Muscle layer of colon (tissue), 2 donors: ENCODE results near the gene ZNF565.

Experiments used
- H3K27ac ChIP-seq: one replicate; pipeline ENCODE4 v1.7.0; 2013; ENCODE audit warnings: low read depth, mild to moderate bottlenecking, low read length, moderate library complexity
- H3K27me3 ChIP-seq, 2 donors: one replicate each; pipeline ENCODE4 v1.7.0; 2013; ENCODE audit warnings: low read length in 2 of 2, mild to moderate bottlenecking in 2 of 2; ENCODE audit not compliant: insufficient read depth in 2 of 2, control insufficient read depth in 1 of 2
- H3K36me3 ChIP-seq: one replicate; pipeline ENCODE4 v1.7.0; 2013; ENCODE audit warnings: mild to moderate bottlenecking, low read length; ENCODE audit not compliant: insufficient read depth
- H3K4me1 ChIP-seq: one replicate; pipeline ENCODE4 v1.7.0; 2013; ENCODE audit warnings: mild to moderate bottlenecking, low read length; ENCODE audit not compliant: insufficient read depth
- H3K4me3 ChIP-seq, 2 donors: one replicate each; pipeline ENCODE4 v1.7.0; 2013; ENCODE audit warnings: low read length in 2 of 2, low read depth in 1 of 2, mild to moderate bottlenecking in 1 of 2, moderate library complexity in 1 of 2
- H3K9ac ChIP-seq: one replicate; pipeline ENCODE4 v1.7.0; 2013; ENCODE audit warnings: low read length
- H3K9me3 ChIP-seq: one replicate; pipeline ENCODE4 v1.7.0; 2013; ENCODE audit warnings: mild to moderate bottlenecking, low read length
- donor health status: abdominal sarcoma.
- donor health status: Adenocarcinoma of cecum.

The ZNF565 gene

DNA sequence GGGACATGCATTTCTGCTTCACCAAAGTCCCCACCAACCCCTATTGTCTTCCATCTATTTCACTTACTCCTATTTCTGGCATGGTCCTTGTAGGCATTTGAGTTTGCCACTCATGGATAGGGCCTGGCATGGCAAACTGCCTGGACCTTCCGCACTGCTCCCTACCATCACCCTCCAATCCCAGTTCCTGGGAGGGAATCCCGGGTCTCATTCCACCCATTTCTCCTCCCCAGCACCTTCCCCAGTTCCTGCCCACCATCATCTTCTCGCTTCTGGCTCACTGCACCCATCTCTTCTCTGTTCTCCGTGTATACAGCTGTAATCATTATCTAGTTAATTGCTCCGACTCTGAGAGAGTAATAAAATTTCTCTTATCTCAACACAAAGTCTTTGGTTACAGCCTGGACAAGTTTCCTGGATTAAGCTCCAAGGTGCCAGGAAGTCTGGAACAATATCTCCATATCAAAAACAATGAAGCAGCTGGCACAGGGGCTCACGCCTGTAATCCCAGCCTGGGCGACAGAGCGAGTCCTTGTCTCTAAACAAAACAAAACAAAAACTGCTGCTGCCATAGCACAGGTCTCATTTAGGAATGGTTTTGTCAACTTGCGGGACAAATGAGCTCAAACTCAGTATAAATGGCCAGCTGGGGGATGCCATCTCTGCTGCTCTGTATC is 45.2 kb downstream of the ZNF565 start:
- Histone ChIP-seq H3K27me3 (no peaks in the 10 kb centered on the region), H3K9me3 (no peaks in the 10 kb centered on the region), H3K36me3 (no peaks in the 10 kb centered on the region), H3K4me3 (no peak overlapping the region), H3K9ac (no peak overlapping the region), H3K27ac (no peak overlapping the region), H3K4me1 (no peaks in the 10 kb centered on the region)

DNA sequence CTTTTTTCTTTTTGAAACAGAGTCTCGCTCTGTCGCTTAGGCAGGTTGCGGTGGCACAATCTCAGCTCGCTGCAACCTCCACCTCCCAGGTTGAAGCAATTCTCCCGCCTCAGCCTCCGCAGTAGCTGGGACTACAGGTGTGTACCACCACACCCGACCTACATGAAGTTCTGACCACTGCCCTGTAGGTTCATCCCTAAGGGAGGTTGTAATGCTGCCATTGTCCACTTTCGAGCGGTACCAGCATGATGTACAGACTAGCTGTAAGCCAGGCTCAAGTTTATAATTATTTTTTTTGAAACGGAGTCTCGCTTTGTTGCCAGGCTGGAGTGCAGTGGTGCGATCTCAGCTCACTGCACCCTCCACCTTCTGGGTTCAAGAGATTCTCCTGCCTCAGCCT is 50.7 kb downstream of the ZNF565 start:
- H3K36me3 ChIP-seq = no peaks in the 10 kb centered on the region
- no peaks in the 10 kb centered on the region for H3K27me3 ChIP-seq
- no peak overlapping the region for H3K27ac ChIP-seq
- H3K9me3 ChIP-seq = no peaks in the 10 kb centered on the region
- no peak overlapping the region for H3K4me3 ChIP-seq
- H3K9ac ChIP-seq = no peak overlapping the region
- no peaks in the 10 kb centered on the region for H3K4me1 ChIP-seq

- H3K9ac ChIP-seq = no peak overlapping the region
- no peak overlapping the region for H3K27ac ChIP-seq
- no peaks in the 10 kb centered on the region for H3K9me3 ChIP-seq
Measured at GRCh38 chr19:36160821-36161596, 53.5 kb downstream of the ZNF565 start.

DNA sequence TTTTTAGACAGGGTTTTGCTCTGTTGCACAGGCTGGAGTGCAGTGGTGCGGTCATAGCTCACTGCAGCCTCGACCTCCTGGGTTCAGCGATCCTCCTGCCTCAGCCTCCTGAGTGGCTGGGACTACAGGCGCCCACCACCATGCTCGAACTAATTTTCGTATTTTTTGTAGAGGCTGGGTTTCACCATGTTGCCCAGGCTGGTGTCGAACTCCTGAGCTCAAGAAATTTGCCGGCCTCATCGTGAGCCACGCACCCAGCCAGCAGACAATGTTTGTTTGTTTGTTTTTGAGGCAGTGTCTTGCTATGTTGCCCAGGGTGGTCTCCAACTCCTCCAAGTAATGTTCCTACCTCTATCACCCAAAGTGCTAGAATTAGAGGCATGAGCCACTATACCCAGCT is 61.3 kb downstream of the ZNF565 start:
- Histone ChIP-seq H3K36me3 (peaks cover 18% of the 10 kb centered on the region), H3K9me3 (no peaks in the 10 kb centered on the region), H3K9ac (peak overlapping the region; percentile 95), H3K27ac (peak overlapping the region; percentile 98), H3K4me3 (peak overlapping the region in 1 of 2 donors; percentile 72), H3K27me3 (no peaks in the 10 kb centered on the region), H3K4me1 (peaks cover 23% of the 10 kb centered on the region)

More at GRCh38 chr19:36160821-36161596, 53.5 kb downstream of the ZNF565 start:
- Histone ChIP-seq H3K4me1 (no peaks in the 10 kb centered on the region), H3K36me3 (no peaks in the 10 kb centered on the region), H3K4me3 (no peak overlapping the region), H3K27me3 (no peaks in the 10 kb centered on the region)

DNA sequence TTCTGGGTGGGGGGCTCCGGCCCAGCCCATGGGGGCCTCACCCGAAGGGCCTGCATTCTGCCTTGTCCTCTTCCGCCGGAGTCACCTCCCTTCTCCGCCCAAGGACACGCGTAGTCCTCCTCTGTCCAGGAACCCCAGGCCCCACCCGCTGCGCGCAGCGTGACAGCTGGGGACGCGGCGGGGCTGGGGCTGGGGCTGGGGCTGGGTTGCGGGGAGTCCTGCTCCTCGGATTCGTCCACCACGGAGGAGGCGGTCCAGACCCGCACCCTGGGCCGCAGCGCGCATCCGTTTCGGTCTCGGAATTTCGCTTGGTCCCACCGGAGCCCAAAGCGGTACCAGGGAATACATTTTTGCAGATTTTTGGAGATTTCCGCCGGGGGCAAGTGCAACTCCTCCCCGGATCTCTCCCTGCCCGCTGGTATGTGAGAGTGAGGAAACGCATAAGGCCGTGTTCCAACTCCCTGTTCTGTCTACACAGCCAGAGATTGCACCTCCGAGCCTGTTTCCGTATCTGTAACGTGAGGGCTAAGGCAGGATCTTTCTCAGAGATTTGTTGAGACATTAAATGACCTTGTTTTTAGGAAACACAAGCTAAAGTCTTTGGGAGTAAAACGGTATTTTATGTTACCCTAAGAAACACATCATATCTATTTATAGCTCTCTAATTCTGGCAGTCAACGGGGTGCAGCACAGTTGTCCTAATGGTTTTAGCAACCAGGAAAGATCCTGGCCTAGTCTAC is 61.9 kb downstream of the ZNF565 start, which contains the start of gene COX7A1:
TSS of gene COX7A1 (minus strand) at position 96 of the 740 bp plus-strand sequence. CDS start at position 56, 40 bp downstream.
- H3K27me3 ChIP-seq = no peaks in the 10 kb centered on the region
- peaks cover 18% of the 10 kb centered on the region for H3K36me3 ChIP-seq
- H3K4me1 ChIP-seq = peaks cover 23% of the 10 kb centered on the region
- H3K9me3 ChIP-seq = no peaks in the 10 kb centered on the region
- peak within 1 kb of the TSS; percentile 95 for H3K9ac ChIP-seq
- peak within 1 kb of the TSS; percentile 98 for H3K27ac ChIP-seq
- peak within 1 kb of the TSS; percentile 64 to 72 for H3K4me3 ChIP-seq

GRCh38 chr19:36152019-36152351 is 62.5 kb downstream of the ZNF565 start:
- H3K36me3 ChIP-seq = peaks cover 20% of the 10 kb centered on the region
- H3K27me3 ChIP-seq = no peaks in the 10 kb centered on the region
- peak overlapping the region; percentile 95 for H3K9ac ChIP-seq
- no peaks in the 10 kb centered on the region for H3K9me3 ChIP-seq
- H3K4me3 ChIP-seq = peak overlapping the region; percentile 64 to 72
- peak overlapping the region; percentile 98 for H3K27ac ChIP-seq
- peaks cover 23% of the 10 kb centered on the region for H3K4me1 ChIP-seq

GRCh38 chr19:36151144-36152018 is 63.1 kb downstream of the ZNF565 start:
- no peaks in the 10 kb centered on the region for H3K9me3 ChIP-seq
- peaks cover 23% of the 10 kb centered on the region for H3K4me1 ChIP-seq
- H3K36me3 ChIP-seq = peaks cover 26% of the 10 kb centered on the region
- no peaks in the 10 kb centered on the region for H3K27me3 ChIP-seq
- peak overlapping the region; percentile 64 to 72 for H3K4me3 ChIP-seq
- H3K9ac ChIP-seq = peak overlapping the region; percentile 95
- H3K27ac ChIP-seq = peak overlapping the region; percentile 98

DNA sequence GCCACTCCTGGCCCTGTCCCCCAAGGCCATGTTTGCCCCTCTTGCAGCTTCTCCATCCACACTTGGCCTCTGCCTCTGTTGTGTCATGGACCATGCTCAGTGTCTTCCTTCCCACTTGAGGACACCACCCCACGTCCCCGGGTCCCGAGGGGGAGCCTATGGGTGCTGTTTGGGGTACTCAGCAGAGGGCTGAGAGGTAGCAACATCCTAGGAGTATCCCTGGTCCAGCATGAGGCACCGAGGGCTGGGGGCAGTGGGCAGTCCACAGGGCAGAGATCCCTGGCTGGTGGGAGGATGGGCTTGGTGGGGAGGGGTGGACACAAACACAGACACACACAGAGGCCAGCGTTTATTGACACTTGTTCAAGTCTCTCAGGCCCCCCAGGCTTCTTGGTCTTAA is 63.9 kb downstream of the ZNF565 start:
- Histone ChIP-seq H3K27me3 (no peaks in the 10 kb centered on the region), H3K4me1 (peaks cover 23% of the 10 kb centered on the region), H3K9ac (peak overlapping the region; percentile 95), H3K36me3 (peaks cover 34% of the 10 kb centered on the region), H3K9me3 (no peaks in the 10 kb centered on the region), H3K4me3 (peak overlapping the region in 1 of 2 donors; percentile 72), H3K27ac (peak overlapping the region; percentile 98)

- H3K36me3 ChIP-seq = peaks cover 39% of the 10 kb centered on the region
- H3K4me3 ChIP-seq = no peak overlapping the region
- no peak overlapping the region for H3K27ac ChIP-seq
- no peak overlapping the region for H3K9ac ChIP-seq
- H3K9me3 ChIP-seq = no peaks in the 10 kb centered on the region
- H3K27me3 ChIP-seq = no peaks in the 10 kb centered on the region
- H3K4me1 ChIP-seq = peaks cover 23% of the 10 kb centered on the region
Measured at GRCh38 chr19:36149673-36150406, 64.6 kb downstream of the ZNF565 start.

DNA sequence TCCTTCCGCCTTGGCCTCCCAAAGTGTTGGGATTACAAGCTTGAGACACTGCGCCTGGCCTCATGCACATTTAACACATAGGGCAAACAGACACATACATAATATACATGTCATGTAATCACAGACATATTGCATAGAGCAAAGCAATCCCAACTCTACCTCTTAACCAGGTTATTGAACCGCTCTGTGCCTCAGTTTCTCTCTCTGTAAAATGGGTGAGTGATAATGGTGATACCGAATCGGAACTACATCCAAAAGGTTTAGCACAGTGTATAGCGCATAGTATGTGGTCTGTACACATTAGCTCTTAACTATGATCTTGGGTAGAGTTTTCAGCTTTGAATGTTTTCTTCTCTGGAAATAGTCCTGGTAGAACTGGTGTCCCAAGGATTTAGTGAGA is 69.8 kb downstream of the ZNF565 start:
- Histone ChIP-seq H3K36me3 (peaks cover 51% of the 10 kb centered on the region), H3K4me1 (peaks cover 11% of the 10 kb centered on the region)

More for the DNA sequence above, 69.8 kb downstream of the ZNF565 start:
- Histone ChIP-seq H3K4me3 (no peak overlapping the region), H3K27me3 (no peaks in the 10 kb centered on the region), H3K9ac (no peak overlapping the region), H3K27ac (no peak overlapping the region), H3K9me3 (no peaks in the 10 kb centered on the region)
